Kidney (tissue), 14 donors: Measurements from ENCODE around the gene FBXL2. TPM values are rescaled to one million over a fixed set of nuclear protein-coding genes. Genes with fewer than 3 reads are reported as not detected.

ENCODE experiments used
- DNase-seq, 5 donors: peaks; one replicate each; pipeline ENCODE4 v3.0.0-alpha.2; 2013 to 2020
- FAIRE-seq: peaks from 2 replicates; lab custom pipeline; 2012; peaks lifted over from hg19 to GRCh38; lab: Jason Lieb, UNC
- H3K27ac ChIP-seq, 2 donors: one replicate each; pipeline ENCODE4 v1.7.0; 2013; ENCODE audit warnings: low read depth in 2 of 2, low read length in 2 of 2, inconsistent platforms in 1 of 2
- H3K27me3 ChIP-seq: one replicate; pipeline ENCODE4 v1.7.1; 2013; ENCODE audit warnings: low read length, inconsistent platforms; ENCODE audit not compliant: control insufficient read depth, insufficient read depth
- H3K36me3 ChIP-seq, 3 donors: one replicate each; pipeline versions ENCODE4 v1.7.0 to v1.7.1; 2013; ENCODE audit warnings: low read length in 3 of 3, control low read depth in 1 of 3, inconsistent platforms in 1 of 3; ENCODE audit not compliant: insufficient read depth in 3 of 3, control insufficient read depth in 2 of 3
- H3K4me1 ChIP-seq, 3 donors: one replicate each; pipeline versions ENCODE4 v1.7.0 to v1.7.1; 2013; ENCODE audit warnings: low read length in 3 of 3, inconsistent platforms in 1 of 3, low read depth in 1 of 3; ENCODE audit not compliant: control insufficient read depth in 2 of 3, insufficient read depth in 2 of 3
- H3K4me3 ChIP-seq, 3 donors: one replicate each; pipeline versions ENCODE4 v1.7.0 to v1.8.1; 2013; ENCODE audit warnings: low read length in 3 of 3, control low read depth in 1 of 3, inconsistent platforms in 1 of 3
- H3K9ac ChIP-seq, 3 donors: one replicate each; pipeline versions ENCODE4 v1.7.0 to v1.7.1; 2013; ENCODE audit warnings: low read length in 3 of 3, control low read depth in 1 of 3, inconsistent platforms in 1 of 3
- H3K9me3 ChIP-seq, 3 donors: one replicate each; pipeline versions ENCODE4 v1.7.0 to v1.7.1; 2013; ENCODE audit warnings: low read length in 3 of 3, control low read depth in 1 of 3, inconsistent platforms in 1 of 3; ENCODE audit not compliant: control insufficient read depth in 2 of 3, insufficient read depth in 1 of 3
- intact Hi-C: fragments of 100-400 bp; cut with DNase I; formaldehyde crosslinking; loops from one replicate; pipeline ENCODE4 v1.11.1; 2022
- polyA plus RNA-seq: library from polyadenylated mRNA; stranded (reverse); fragments of 350-450 nt; fragmentation: Illumina TruSeq; extraction: RNeasy Lipid Tissue Mini Kit (QIAGEN cat#74804); gene quantifications from one replicate; pipeline ENCODE4 v1.2.3, GENCODE V29; 2014; ENCODE audit warnings: low read depth, low replicate concordance; ENCODE audit not compliant: insufficient read depth
- total RNA-seq: library from RNA; stranded (reverse); fragmentation: NEBNext Ultra II Directional; extraction: Animal tissue kit (Norgen Biotek cat#: 25700); gene quantifications from one replicate; pipeline ENCODE4 v1.2.1, GENCODE V29; 2021
- TF ChIP-seq, protein P1 (sequence below): IDR thresholded peaks from 3 replicates; pipeline ENCODE4 v1.5.1; 2012; ENCODE audit warnings: mild to moderate bottlenecking, moderate library complexity, borderline replicate concordance; ENCODE audit not compliant: insufficient read depth; ENCODE audit errors: extremely low read depth
- donor health status: control.
- donor health status: control.
- donor health status: control.
- donor health status: control.
- donor health status: control.
- donor health status: DM: yes; HTN: yes; CAD: no.
- donor health status: Normal renal cell carcinoma (clear cell type).

FBXL2 gene
- total and polyA plus RNA-seq, 2 donors from 2014 or later: 10.8 to 18.3 TPM

- no peaks in the 10 kb centered on the region for H3K9me3 ChIP-seq
- intact Hi-C loops: no loop called here
- H3K27ac ChIP-seq: no peak overlapping the region
- no peak overlapping the region for H3K4me3 ChIP-seq
- H3K27me3 ChIP-seq: no peaks in the 10 kb centered on the region
- FAIRE-seq (no peak), DNase-seq (no peak)
- TF ChIP-seq, protein P1, sequence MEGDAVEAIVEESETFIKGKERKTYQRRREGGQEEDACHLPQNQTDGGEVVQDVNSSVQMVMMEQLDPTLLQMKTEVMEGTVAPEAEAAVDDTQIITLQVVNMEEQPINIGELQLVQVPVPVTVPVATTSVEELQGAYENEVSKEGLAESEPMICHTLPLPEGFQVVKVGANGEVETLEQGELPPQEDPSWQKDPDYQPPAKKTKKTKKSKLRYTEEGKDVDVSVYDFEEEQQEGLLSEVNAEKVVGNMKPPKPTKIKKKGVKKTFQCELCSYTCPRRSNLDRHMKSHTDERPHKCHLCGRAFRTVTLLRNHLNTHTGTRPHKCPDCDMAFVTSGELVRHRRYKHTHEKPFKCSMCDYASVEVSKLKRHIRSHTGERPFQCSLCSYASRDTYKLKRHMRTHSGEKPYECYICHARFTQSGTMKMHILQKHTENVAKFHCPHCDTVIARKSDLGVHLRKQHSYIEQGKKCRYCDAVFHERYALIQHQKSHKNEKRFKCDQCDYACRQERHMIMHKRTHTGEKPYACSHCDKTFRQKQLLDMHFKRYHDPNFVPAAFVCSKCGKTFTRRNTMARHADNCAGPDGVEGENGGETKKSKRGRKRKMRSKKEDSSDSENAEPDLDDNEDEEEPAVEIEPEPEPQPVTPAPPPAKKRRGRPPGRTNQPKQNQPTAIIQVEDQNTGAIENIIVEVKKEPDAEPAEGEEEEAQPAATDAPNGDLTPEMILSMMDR: no peak
- H3K36me3 ChIP-seq: peaks cover 8 to 37% (median 26%) of the 10 kb centered on the region in 3 donors
- H3K4me1 ChIP-seq: no peaks in the 10 kb centered on the region
- H3K9ac ChIP-seq: no peak overlapping the region
Measured at GRCh38 chr3:33388374-33389100, 111.3 kb downstream of the FBXL2 start.

- peaks cover 7 to 38% (median 27%) of the 10 kb centered on the region in 3 donors for H3K36me3 ChIP-seq
- no peak for FAIRE-seq
- no peaks in the 10 kb centered on the region for H3K9me3 ChIP-seq
- H3K4me1 ChIP-seq: no peaks in the 10 kb centered on the region
- no peak overlapping the region for H3K9ac ChIP-seq
- no peaks in the 10 kb centered on the region for H3K27me3 ChIP-seq
- no peak overlapping the region for H3K4me3 ChIP-seq
- TF ChIP-seq, protein P1: no peak
- no peak for DNase-seq
- no peak overlapping the region for H3K27ac ChIP-seq
- intact Hi-C loops: no loop called here
Measured at GRCh38 chr3:33389908-33390307, 112.7 kb downstream of the FBXL2 start.

- FAIRE-seq (no peak), DNase-seq (no peak)
- no peak overlapping the region for H3K9ac ChIP-seq
- intact Hi-C loops: no loop called here
- TF ChIP-seq, protein P1: no peak
- no peak overlapping the region for H3K4me3 ChIP-seq
- no peaks in the 10 kb centered on the region for H3K4me1 ChIP-seq
- H3K27ac ChIP-seq: no peak overlapping the region
- H3K36me3 ChIP-seq: peaks cover 7 to 45% (median 36%) of the 10 kb centered on the region in 3 donors
- no peaks in the 10 kb centered on the region for H3K9me3 ChIP-seq
- no peaks in the 10 kb centered on the region for H3K27me3 ChIP-seq
Measured at GRCh38 chr3:33391255-33391995, 114.2 kb downstream of the FBXL2 start.
